H1 (cell line): ENCODE results near the gene ERI3. TPM values are rescaled to one million over a fixed set of nuclear protein-coding genes. Genes with fewer than 3 reads are reported as not detected.

Experiments
- ASH2L ChIP-seq: fragments of 200-600, 300-600 bp; sonication (generic); IDR thresholded peaks from one replicate; pipeline ENCODE4 v1.7.1; 2017; ENCODE audit warnings: low read length
- BCL11A ChIP-seq, 2 experiments: IDR thresholded peaks; one replicate each; pipeline ENCODE4 v1.6.1; 2011; ENCODE audit warnings: low read depth in 2 of 2, low read length in 2 of 2, mild to moderate bottlenecking in 2 of 2
- HDAC2 ChIP-seq, 2 experiments: fragments of 300-600 bp in 1 of 2; sonication (generic) in 1 of 2; IDR thresholded peaks; 2 replicates each; pipeline ENCODE4 v1.6.1; 2011 to 2012; ENCODE audit warnings: low read depth in 2 of 2, low read length in 2 of 2, mild to moderate bottlenecking in 2 of 2, moderate library complexity in 2 of 2, borderline replicate concordance in 1 of 2, inconsistent platforms in 1 of 2
- POLR2A ChIP-seq, 2 experiments: IDR thresholded peaks; 1 replicate in 1 of 2; 2 replicates in 1 of 2; pipeline ENCODE4 v1.6.1; 2011; ENCODE audit warnings: low read depth in 2 of 2, low read length in 2 of 2, mild to moderate bottlenecking in 2 of 2; ENCODE audit errors: control extremely low read depth in 1 of 2
- RXRA ChIP-seq: IDR thresholded peaks from 2 replicates; pipeline ENCODE4 v1.6.1; 2011; ENCODE audit warnings: low read depth, mild to moderate bottlenecking, low read length, moderate library complexity; ENCODE audit not compliant: insufficient read depth
- SIX5 ChIP-seq: IDR thresholded peaks from 2 replicates; pipeline ENCODE4 v1.6.1; 2011; ENCODE audit warnings: mild to moderate bottlenecking, low read depth, low read length
- polyA plus RNA-seq, 7 experiments: library from polyadenylated mRNA; depleted of rRNA in 3 of 7; stranded (reverse) in 5 of 7; unstranded in 2 of 7; fragments of >200 nt in 5 of 7; fragments of 200-250 nt in 2 of 7; gene quantifications; 1 replicate in 5 of 7; 2 replicates in 1 of 7; 4 replicates in 1 of 7; pipeline versions ENCODE4 v1.2.1 to v1.2.3, GENCODE V29; 2011 to 2013; ENCODE audit warnings: missing spikeins in 2 of 7, mixed read lengths in 2 of 7
- total RNA-seq: library from RNA; stranded (reverse); fragmentation: NEBNext Ultra II Directional; extraction: Animal tissue kit (Norgen Biotek cat#: 25700); gene quantifications from 2 replicates; pipeline ENCODE4 v1.2.1, GENCODE V29; 2021
- TF ChIP-seq, protein P1 (sequence below): fragments of 300-600 bp; sonication (generic); IDR thresholded peaks from 2 replicates; pipeline ENCODE4 v1.7.1; 2012; ENCODE audit warnings: low read length, moderate library complexity, mild to moderate bottlenecking, inconsistent platforms; ENCODE audit not compliant: insufficient replicate concordance
- TF ChIP-seq, protein P2 (sequence below): IDR thresholded peaks from 2 replicates; pipeline ENCODE4 v1.6.1; 2012; ENCODE audit warnings: low read length, inconsistent platforms

ERI3 gene
- total and polyA plus RNA-seq, 2 of the 8 experiments (the other 6 are each of a cell fraction or from before 2014, with no cell fraction given), result 81.1 to 199 TPM

DNA sequence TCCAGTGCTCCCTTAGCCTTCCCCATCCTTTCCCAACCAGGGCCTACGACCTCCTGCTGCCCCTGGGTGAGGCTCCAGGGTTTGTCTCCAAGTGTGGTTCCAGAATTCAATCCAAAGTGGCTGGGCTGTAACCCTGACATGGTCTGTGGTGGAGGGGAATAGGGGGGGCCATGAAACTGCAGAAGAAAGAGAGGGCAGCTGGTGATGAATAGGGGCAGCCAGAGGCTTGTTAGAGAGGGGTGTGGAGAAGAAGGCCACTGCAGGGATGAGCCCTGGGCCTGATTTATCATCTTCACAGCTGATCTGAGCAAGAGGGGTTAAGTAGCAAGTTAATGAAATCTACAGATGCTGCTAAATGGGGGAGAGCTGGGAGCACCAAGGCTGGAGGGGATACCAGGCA is 12.9 kb upstream of the ERI3 start (continued):
- TF ChIP-seq, protein P1, sequence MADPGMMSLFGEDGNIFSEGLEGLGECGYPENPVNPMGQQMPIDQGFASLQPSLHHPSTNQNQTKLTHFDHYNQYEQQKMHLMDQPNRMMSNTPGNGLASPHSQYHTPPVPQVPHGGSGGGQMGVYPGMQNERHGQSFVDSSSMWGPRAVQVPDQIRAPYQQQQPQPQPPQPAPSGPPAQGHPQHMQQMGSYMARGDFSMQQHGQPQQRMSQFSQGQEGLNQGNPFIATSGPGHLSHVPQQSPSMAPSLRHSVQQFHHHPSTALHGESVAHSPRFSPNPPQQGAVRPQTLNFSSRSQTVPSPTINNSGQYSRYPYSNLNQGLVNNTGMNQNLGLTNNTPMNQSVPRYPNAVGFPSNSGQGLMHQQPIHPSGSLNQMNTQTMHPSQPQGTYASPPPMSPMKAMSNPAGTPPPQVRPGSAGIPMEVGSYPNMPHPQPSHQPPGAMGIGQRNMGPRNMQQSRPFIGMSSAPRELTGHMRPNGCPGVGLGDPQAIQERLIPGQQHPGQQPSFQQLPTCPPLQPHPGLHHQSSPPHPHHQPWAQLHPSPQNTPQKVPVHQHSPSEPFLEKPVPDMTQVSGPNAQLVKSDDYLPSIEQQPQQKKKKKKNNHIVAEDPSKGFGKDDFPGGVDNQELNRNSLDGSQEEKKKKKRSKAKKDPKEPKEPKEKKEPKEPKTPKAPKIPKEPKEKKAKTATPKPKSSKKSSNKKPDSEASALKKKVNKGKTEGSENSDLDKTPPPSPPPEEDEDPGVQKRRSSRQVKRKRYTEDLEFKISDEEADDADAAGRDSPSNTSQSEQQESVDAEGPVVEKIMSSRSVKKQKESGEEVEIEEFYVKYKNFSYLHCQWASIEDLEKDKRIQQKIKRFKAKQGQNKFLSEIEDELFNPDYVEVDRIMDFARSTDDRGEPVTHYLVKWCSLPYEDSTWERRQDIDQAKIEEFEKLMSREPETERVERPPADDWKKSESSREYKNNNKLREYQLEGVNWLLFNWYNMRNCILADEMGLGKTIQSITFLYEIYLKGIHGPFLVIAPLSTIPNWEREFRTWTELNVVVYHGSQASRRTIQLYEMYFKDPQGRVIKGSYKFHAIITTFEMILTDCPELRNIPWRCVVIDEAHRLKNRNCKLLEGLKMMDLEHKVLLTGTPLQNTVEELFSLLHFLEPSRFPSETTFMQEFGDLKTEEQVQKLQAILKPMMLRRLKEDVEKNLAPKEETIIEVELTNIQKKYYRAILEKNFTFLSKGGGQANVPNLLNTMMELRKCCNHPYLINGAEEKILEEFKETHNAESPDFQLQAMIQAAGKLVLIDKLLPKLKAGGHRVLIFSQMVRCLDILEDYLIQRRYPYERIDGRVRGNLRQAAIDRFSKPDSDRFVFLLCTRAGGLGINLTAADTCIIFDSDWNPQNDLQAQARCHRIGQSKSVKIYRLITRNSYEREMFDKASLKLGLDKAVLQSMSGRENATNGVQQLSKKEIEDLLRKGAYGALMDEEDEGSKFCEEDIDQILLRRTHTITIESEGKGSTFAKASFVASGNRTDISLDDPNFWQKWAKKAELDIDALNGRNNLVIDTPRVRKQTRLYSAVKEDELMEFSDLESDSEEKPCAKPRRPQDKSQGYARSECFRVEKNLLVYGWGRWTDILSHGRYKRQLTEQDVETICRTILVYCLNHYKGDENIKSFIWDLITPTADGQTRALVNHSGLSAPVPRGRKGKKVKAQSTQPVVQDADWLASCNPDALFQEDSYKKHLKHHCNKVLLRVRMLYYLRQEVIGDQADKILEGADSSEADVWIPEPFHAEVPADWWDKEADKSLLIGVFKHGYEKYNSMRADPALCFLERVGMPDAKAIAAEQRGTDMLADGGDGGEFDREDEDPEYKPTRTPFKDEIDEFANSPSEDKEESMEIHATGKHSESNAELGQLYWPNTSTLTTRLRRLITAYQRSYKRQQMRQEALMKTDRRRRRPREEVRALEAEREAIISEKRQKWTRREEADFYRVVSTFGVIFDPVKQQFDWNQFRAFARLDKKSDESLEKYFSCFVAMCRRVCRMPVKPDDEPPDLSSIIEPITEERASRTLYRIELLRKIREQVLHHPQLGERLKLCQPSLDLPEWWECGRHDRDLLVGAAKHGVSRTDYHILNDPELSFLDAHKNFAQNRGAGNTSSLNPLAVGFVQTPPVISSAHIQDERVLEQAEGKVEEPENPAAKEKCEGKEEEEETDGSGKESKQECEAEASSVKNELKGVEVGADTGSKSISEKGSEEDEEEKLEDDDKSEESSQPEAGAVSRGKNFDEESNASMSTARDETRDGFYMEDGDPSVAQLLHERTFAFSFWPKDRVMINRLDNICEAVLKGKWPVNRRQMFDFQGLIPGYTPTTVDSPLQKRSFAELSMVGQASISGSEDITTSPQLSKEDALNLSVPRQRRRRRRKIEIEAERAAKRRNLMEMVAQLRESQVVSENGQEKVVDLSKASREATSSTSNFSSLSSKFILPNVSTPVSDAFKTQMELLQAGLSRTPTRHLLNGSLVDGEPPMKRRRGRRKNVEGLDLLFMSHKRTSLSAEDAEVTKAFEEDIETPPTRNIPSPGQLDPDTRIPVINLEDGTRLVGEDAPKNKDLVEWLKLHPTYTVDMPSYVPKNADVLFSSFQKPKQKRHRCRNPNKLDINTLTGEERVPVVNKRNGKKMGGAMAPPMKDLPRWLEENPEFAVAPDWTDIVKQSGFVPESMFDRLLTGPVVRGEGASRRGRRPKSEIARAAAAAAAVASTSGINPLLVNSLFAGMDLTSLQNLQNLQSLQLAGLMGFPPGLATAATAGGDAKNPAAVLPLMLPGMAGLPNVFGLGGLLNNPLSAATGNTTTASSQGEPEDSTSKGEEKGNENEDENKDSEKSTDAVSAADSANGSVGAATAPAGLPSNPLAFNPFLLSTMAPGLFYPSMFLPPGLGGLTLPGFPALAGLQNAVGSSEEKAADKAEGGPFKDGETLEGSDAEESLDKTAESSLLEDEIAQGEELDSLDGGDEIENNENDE, result no peak
- TF ChIP-seq SIX5, result no peak
- no peak for TF ChIP-seq RXRA
- no peak for TF ChIP-seq ASH2L
- TF ChIP-seq BCL11A (IDR thresholded peaks at IDR 0.05; ENCODE audit: low read depth in 2 of 2, low read length in 2 of 2), result no peak
- TF ChIP-seq, protein P2, sequence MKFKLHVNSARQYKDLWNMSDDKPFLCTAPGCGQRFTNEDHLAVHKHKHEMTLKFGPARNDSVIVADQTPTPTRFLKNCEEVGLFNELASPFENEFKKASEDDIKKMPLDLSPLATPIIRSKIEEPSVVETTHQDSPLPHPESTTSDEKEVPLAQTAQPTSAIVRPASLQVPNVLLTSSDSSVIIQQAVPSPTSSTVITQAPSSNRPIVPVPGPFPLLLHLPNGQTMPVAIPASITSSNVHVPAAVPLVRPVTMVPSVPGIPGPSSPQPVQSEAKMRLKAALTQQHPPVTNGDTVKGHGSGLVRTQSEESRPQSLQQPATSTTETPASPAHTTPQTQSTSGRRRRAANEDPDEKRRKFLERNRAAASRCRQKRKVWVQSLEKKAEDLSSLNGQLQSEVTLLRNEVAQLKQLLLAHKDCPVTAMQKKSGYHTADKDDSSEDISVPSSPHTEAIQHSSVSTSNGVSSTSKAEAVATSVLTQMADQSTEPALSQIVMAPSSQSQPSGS, result no peak
- no peak for TF ChIP-seq POLR2A (IDR thresholded peaks at IDR 0.05; ENCODE audit: control extremely low read depth in 1 of 2, low read depth in 2 of 2, low read length in 2 of 2)
- TF ChIP-seq HDAC2 (IDR thresholded peaks at IDR 0.05; ENCODE audit: borderline replicate concordance in 1 of 2, low read depth in 2 of 2, low read length in 2 of 2), result no peak
- TF ChIP-seq, all 59 proteins: peak for 0
